ENCODE results near the gene KIF18A. TPM values are rescaled to one million over a fixed set of nuclear protein-coding genes. Genes with fewer than 3 reads are reported as not detected.

Gene KIF18A
- total and polyA plus RNA-seq, 9 of the 15 experiments (the other 6 are each of a cell fraction or from before 2014, with no cell fraction given): 15.1 to 36.1 (median 24.3) TPM

- TF ChIP-seq CEBPZ (IDR thresholded peaks at IDR 0.05; ENCODE audit: borderline replicate concordance, low read depth, low read length): no peak
- no peak for TF ChIP-seq NR2C1 (IDR thresholded peaks at IDR 0.05)
- no peak for TF ChIP-seq NR2C1 (tag; IDR thresholded peaks at IDR 0.05)
- TF ChIP-seq HMGN3 (IDR thresholded peaks at IDR 0.05; ENCODE audit: borderline replicate concordance, extremely low read depth, insufficient read length, low read depth, low read length): no peak
- TF ChIP-seq MAFK (IDR thresholded peaks at IDR 0.05; ENCODE audit: low read length): 0 out of 2 replicates have a peak, but pooled peaks have one; percentile 2
- TF ChIP-seq MECOM (CRISPR knock-in tag; IDR thresholded peaks at IDR 0.05): no peak
- TF ChIP-seq BCOR (IDR thresholded peaks at IDR 0.05): peak; percentile 16; the same call in 1 of the 2 replicates
- no peak for TF ChIP-seq BRF2 (IDR thresholded peaks at IDR 0.05; ENCODE audit: borderline replicate concordance, insufficient read depth, insufficient read length)
- TF ChIP-seq MTF1 (CRISPR knock-in tag; IDR thresholded peaks at IDR 0.05; ENCODE audit: borderline replicate concordance): no peak
- TF ChIP-seq NCOR1 (IDR thresholded peaks at IDR 0.05): no peak
- TF ChIP-seq RBM39 (optimal IDR thresholded peaks at IDR 0.05; ENCODE audit: low read depth, low read length): no peak
- no peak for TF ChIP-seq RAD21 (CRISPR knock-in tag; conservative IDR thresholded peaks at IDR 0.05 in 1 of 2, IDR thresholded peaks at IDR 0.05 in 1 of 2)
- no peak for TF ChIP-seq HBP1 (CRISPR knock-in tag; IDR thresholded peaks at IDR 0.05)
- no peak for TF ChIP-seq WHSC1 (IDR thresholded peaks at IDR 0.05; ENCODE audit: low read length)
- TF ChIP-seq SAFB (IDR thresholded peaks at IDR 0.05; ENCODE audit: borderline replicate concordance, low read depth, low read length): no peak
- no peak for TF ChIP-seq ATF2 (CRISPR knock-in tag; IDR thresholded peaks at IDR 0.05)
- TF ChIP-seq HNRNPK (IDR thresholded peaks at IDR 0.05; ENCODE audit: low read depth, low read length, poor library complexity, severe bottlenecking): no peak
- no peak for TF ChIP-seq ZNF143 (CRISPR knock-in tag; IDR thresholded peaks at IDR 0.05)
These were observed at the start of gene KIF18A, which contains the start of gene METTL15 (continued) for GRCh38 chr11:28107750-28108618.

Data from K562 (cell line).